Amniotic epithelial cell (primary cell): ENCODE measurements around the gene MSI2.
A peak's percentile ranks its signal among the peaks of the same experiment; 100 is the strongest.
"Not testable (repeated sequence)": the region's sequence is repeated elsewhere in the genome, so short reads cannot be mapped to it uniquely, and the experiment has no call there.

Experiments used
- DNase-seq: peaks from one replicate; pipeline ENCODE4 v3.0.0-alpha.2; 2010; ENCODE audit warnings: low read depth

Gene MSI2

GRCh38 chr17:57621791-57622190 is 365.5 kb downstream of the MSI2 start:
- not testable (repeated sequence) for DNase-seq

GRCh38 chr17:57622306-57622682 is 366.0 kb downstream of the MSI2 start:
- DNase-seq, result no peak

GRCh38 chr17:57622683-57623433 is 366.5 kb downstream of the MSI2 start:
- peak; percentile 82 for DNase-seq

GRCh38 chr17:57623620-57624019 is 367.3 kb downstream of the MSI2 start:
- DNase-seq, result no peak

- no peak for DNase-seq
These were observed 368.1 kb downstream of the MSI2 start for GRCh38 chr17:57624386-57624785.

GRCh38 chr17:57625511-57625910 is 369.2 kb downstream of the MSI2 start:
- no peak for DNase-seq

GRCh38 chr17:57625957-57626356 is 369.6 kb downstream of the MSI2 start:
- no peak for DNase-seq

GRCh38 chr17:57626520-57627210 is 370.3 kb downstream of the MSI2 start:
- no peak for DNase-seq

- DNase-seq, result no peak
These were observed 371.3 kb downstream of the MSI2 start for GRCh38 chr17:57627591-57627990.

- DNase-seq, result no peak
These were observed 372.1 kb downstream of the MSI2 start for GRCh38 chr17:57628421-57628820.

GRCh38 chr17:57629470-57629869 is 373.1 kb downstream of the MSI2 start:
- no peak for DNase-seq

- no peak for DNase-seq
These were observed 373.6 kb downstream of the MSI2 start for GRCh38 chr17:57629886-57630285.

GRCh38 chr17:57630736-57631135 is 374.4 kb downstream of the MSI2 start:
- DNase-seq, result no peak

- DNase-seq, result no peak
These were observed 375.5 kb downstream of the MSI2 start for GRCh38 chr17:57631871-57632270.

- no peak for DNase-seq
These were observed 376.0 kb downstream of the MSI2 start for GRCh38 chr17:57632294-57632693.

GRCh38 chr17:57633236-57633635 is 376.9 kb downstream of the MSI2 start:
- DNase-seq, result no peak

- DNase-seq, result peak; percentile 34
These were observed 378.6 kb downstream of the MSI2 start for GRCh38 chr17:57634713-57635465.

- no peak for DNase-seq
These were observed 380.0 kb downstream of the MSI2 start for GRCh38 chr17:57636274-57636673.

- DNase-seq, result no peak
These were observed 380.8 kb downstream of the MSI2 start for GRCh38 chr17:57636985-57637665.

GRCh38 chr17:57637666-57638010 is 381.3 kb downstream of the MSI2 start:
- DNase-seq, result no peak

- DNase-seq, result no peak
These were observed 382.0 kb downstream of the MSI2 start for GRCh38 chr17:57638284-57638683.

GRCh38 chr17:57639381-57639780 is 383.1 kb downstream of the MSI2 start:
- no peak for DNase-seq

- no peak for DNase-seq
These were observed 383.8 kb downstream of the MSI2 start for GRCh38 chr17:57640079-57640478.
